ENCODE data around the gene GPC5. TPM values are rescaled to one million over a fixed set of nuclear protein-coding genes. Genes with fewer than 3 reads are reported as not detected.
"Not testable (repeated sequence)": the region's sequence is repeated elsewhere in the genome, so short reads cannot be mapped to it uniquely, and the experiment has no call there.

GPC5 gene
- total RNA-seq, 4 donors from 2014 or later, result 0.24 to 30.8 (median 1.8) TPM; not detected in 1

- DNase-seq, result no peak
- Histone ChIP-seq H3K27me3 (no peaks in the 10 kb centered on the region), H3K36me3 (no peaks in the 10 kb centered on the region), H3K27ac (no peak overlapping the region), H3K4me1 (no peaks in the 10 kb centered on the region), H3K4me3 (no peak overlapping the region), H3K9me3 (no peaks in the 10 kb centered on the region)
- TF ChIP-seq POLR2A (IDR thresholded peaks at IDR 0.05), result no peak
- TF ChIP-seq, protein P1, sequence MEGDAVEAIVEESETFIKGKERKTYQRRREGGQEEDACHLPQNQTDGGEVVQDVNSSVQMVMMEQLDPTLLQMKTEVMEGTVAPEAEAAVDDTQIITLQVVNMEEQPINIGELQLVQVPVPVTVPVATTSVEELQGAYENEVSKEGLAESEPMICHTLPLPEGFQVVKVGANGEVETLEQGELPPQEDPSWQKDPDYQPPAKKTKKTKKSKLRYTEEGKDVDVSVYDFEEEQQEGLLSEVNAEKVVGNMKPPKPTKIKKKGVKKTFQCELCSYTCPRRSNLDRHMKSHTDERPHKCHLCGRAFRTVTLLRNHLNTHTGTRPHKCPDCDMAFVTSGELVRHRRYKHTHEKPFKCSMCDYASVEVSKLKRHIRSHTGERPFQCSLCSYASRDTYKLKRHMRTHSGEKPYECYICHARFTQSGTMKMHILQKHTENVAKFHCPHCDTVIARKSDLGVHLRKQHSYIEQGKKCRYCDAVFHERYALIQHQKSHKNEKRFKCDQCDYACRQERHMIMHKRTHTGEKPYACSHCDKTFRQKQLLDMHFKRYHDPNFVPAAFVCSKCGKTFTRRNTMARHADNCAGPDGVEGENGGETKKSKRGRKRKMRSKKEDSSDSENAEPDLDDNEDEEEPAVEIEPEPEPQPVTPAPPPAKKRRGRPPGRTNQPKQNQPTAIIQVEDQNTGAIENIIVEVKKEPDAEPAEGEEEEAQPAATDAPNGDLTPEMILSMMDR (IDR thresholded peaks at IDR 0.05), result no peak
- intact Hi-C loops (cut with DNase I; ENCODE audit: low total_unique reads), result no loop called here
These were observed 1337.5 kb downstream of the GPC5 start for GRCh38 chr13:92735909-92736308.

- no peaks in the 10 kb centered on the region for H3K9me3 ChIP-seq
- H3K27me3 ChIP-seq, result no peaks in the 10 kb centered on the region
- TF ChIP-seq POLR2A (IDR thresholded peaks at IDR 0.05), result no peak
- TF ChIP-seq, protein P1 (IDR thresholded peaks at IDR 0.05), result no peak
- no peak overlapping the region for H3K4me3 ChIP-seq
- intact Hi-C loops (cut with DNase I; ENCODE audit: low total_unique reads), result no loop called here
- H3K4me1 ChIP-seq, result no peaks in the 10 kb centered on the region
- no peak overlapping the region for H3K27ac ChIP-seq
- H3K36me3 ChIP-seq, result no peaks in the 10 kb centered on the region
- no peak for DNase-seq
These were observed 1340.9 kb downstream of the GPC5 start for GRCh38 chr13:92739306-92739818.

DNA sequence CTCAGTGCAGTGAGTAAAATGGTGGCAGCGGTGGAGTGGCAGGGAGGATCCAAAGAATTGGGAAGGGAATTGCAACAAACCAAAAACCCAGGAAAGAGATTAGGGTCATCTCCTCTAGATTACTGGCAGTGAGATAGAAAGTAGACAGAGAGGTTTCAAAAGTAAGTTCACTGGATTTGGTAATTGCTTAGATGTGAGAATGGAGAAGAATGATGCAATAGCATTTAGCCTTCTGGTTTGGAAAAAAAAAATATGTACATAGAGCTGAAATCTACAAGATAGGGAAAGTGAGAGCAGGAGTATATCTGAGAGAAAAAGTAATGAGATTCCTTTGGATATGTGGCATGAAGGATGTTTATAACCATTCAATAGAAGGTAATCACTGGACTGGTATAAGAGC lies 1345.6 kb downstream of the GPC5 start:
- no peak for TF ChIP-seq POLR2A (IDR thresholded peaks at IDR 0.05)
- TF ChIP-seq, protein P1 (IDR thresholded peaks at IDR 0.05), result no peak
- Histone ChIP-seq H3K36me3 (no peaks in the 10 kb centered on the region), H3K4me3 (no peak overlapping the region), H3K27ac (no peak overlapping the region), H3K4me1 (no peaks in the 10 kb centered on the region), H3K9me3 (no peaks in the 10 kb centered on the region), H3K27me3 (no peaks in the 10 kb centered on the region)
- DNase-seq, result no peak
- intact Hi-C loops (cut with DNase I; ENCODE audit: low total_unique reads), result no loop called here

- H3K4me1 ChIP-seq, result no peaks in the 10 kb centered on the region
- DNase-seq, result no peak
- no peaks in the 10 kb centered on the region for H3K9me3 ChIP-seq
- no peak overlapping the region for H3K27ac ChIP-seq
- H3K36me3 ChIP-seq, result no peaks in the 10 kb centered on the region
- intact Hi-C loops (cut with DNase I; ENCODE audit: low total_unique reads), result no loop called here
- no peak overlapping the region for H3K4me3 ChIP-seq
- no peak for TF ChIP-seq POLR2A (IDR thresholded peaks at IDR 0.05)
- TF ChIP-seq, protein P1 (IDR thresholded peaks at IDR 0.05), result no peak
- no peaks in the 10 kb centered on the region for H3K27me3 ChIP-seq
These were observed 1346.8 kb downstream of the GPC5 start for GRCh38 chr13:92745258-92745657.

DNA sequence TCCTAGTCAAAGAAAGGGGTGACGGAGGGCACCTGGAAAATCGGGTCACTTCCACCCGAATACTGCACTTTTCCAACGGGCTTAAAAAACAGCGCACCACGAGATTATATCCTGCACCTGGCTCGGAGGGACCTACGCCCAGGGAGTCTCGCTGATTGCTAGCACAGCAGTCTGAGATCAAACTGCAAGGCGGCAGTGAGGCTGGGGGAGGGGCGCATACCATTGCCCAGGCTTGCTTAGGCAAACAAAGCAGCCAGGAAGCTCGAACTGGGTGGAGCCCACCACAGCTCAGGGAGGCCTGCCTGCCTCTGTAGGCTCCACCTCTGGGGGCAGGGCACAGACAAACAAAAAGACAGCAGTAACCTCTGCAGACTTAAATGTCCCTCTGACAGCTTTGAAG lies 1354.3 kb downstream of the GPC5 start:
- H3K9me3 ChIP-seq; H3K4me3 ChIP-seq; H3K36me3 ChIP-seq; DNase-seq; H3K4me1 ChIP-seq; intact Hi-C loops (cut with DNase I; ENCODE audit: low total_unique reads); H3K27ac ChIP-seq; H3K27me3 ChIP-seq: not testable (repeated sequence)

- no peak overlapping the region for H3K27ac ChIP-seq
- no peaks in the 10 kb centered on the region for H3K27me3 ChIP-seq
- H3K4me1 ChIP-seq, result no peaks in the 10 kb centered on the region
- H3K4me3 ChIP-seq, result no peak overlapping the region
- no peak for DNase-seq
- no peak for TF ChIP-seq POLR2A (IDR thresholded peaks at IDR 0.05)
- TF ChIP-seq, protein P1 (IDR thresholded peaks at IDR 0.05), result no peak
- H3K9me3 ChIP-seq, result no peaks in the 10 kb centered on the region
- intact Hi-C loops (cut with DNase I; ENCODE audit: low total_unique reads), result no loop called here
- H3K36me3 ChIP-seq, result no peaks in the 10 kb centered on the region
These were observed 1363.3 kb downstream of the GPC5 start for GRCh38 chr13:92761710-92762109.

Data from uterus (tissue), 4 donors.